Neural progenitor cell (in vitro differentiated cells): ENCODE measurements around the gene FAM20C. TPM values are rescaled to one million over a fixed set of nuclear protein-coding genes. Genes with fewer than 3 reads are reported as not detected.

Source experiments
- DNase-seq: peaks from one replicate; pipeline ENCODE4 v3.0.0-alpha.2; 2016; ENCODE audit warnings: low spot score
- H2AFZ ChIP-seq: fragments of 200-600 bp; sonication (generic); replicated peaks from 2 replicates; pipeline ENCODE4 v1.6.1; 2016; ENCODE audit warnings: antibody characterized with exemption
- H3F3A ChIP-seq: fragments of 200-600 bp; sonication (generic); 2 replicates; pipeline ENCODE4 v1.6.1; 2016; ENCODE audit warnings: antibody characterized with exemption, low read depth
- H3K27ac ChIP-seq: fragments of 200-600 bp; sonication (generic); 2 replicates; pipeline ENCODE4 v1.5.1; 2016; ENCODE audit warnings: mild to moderate bottlenecking
- H3K27me3 ChIP-seq: fragments of 200-600 bp; sonication (generic); 2 replicates; pipeline ENCODE4 v1.6.1; 2016; ENCODE audit warnings: mild to moderate bottlenecking, moderate library complexity
- H3K36me3 ChIP-seq: fragments of 200-600 bp; sonication (generic); 2 replicates; pipeline ENCODE4 v1.5.1; 2016
- H3K4me1 ChIP-seq: fragments of 200-600 bp; sonication (generic); 2 replicates; pipeline ENCODE4 v1.6.1; 2016; ENCODE audit warnings: mixed run types
- H3K4me2 ChIP-seq: fragments of 200-600 bp; sonication (generic); 2 replicates; pipeline ENCODE4 v1.6.1; 2016
- H3K4me3 ChIP-seq: fragments of 200-600 bp; sonication (generic); 2 replicates; pipeline ENCODE4 v1.5.1; 2016
- H3K79me2 ChIP-seq: fragments of 200-600 bp; sonication (generic); 2 replicates; pipeline ENCODE4 v1.6.1; 2016; ENCODE audit warnings: low read depth
- H3K9ac ChIP-seq: fragments of 200-600 bp; sonication (generic); 2 replicates; pipeline ENCODE4 v1.6.1; 2016
- H3K9me3 ChIP-seq: fragments of 200-600 bp; sonication (generic); 2 replicates; pipeline ENCODE4 v1.5.1; 2016; ENCODE audit warnings: low read depth
- H4K20me1 ChIP-seq: fragments of 200-600 bp; sonication (generic); 2 replicates; pipeline ENCODE4 v1.6.1; 2016; ENCODE audit warnings: low read depth
- H3K27ac Mint-ChIP-seq: 3 replicates; pipeline ENCODE4 v1.8.0; 2021; ENCODE audit warnings: mixed read lengths
- H3K27me3 Mint-ChIP-seq: 2 replicates; pipeline ENCODE4 v1.8.0; 2022; ENCODE audit warnings: low read depth, mild to moderate bottlenecking, inconsistent platforms, moderate library complexity, mixed read lengths; ENCODE audit not compliant: insufficient read depth
- H3K36me3 Mint-ChIP-seq: 3 replicates; pipeline ENCODE4 v1.8.0; 2021; ENCODE audit warnings: mixed read lengths
- H3K4me1 Mint-ChIP-seq: 3 replicates; pipeline ENCODE4 v1.8.0; 2021; ENCODE audit warnings: mixed read lengths
- H3K4me3 Mint-ChIP-seq: 3 replicates; pipeline ENCODE4 v1.8.0; 2021; ENCODE audit warnings: mild to moderate bottlenecking, moderate library complexity, mixed read lengths
- H3K9me3 Mint-ChIP-seq: 3 replicates; pipeline ENCODE4 v1.8.0; 2020; ENCODE audit warnings: mixed read lengths
- CTCF ChIP-seq: fragments of 200-600 bp; sonication (generic); IDR thresholded peaks from 2 replicates; pipeline ENCODE4 v1.5.1; 2017; ENCODE audit warnings: antibody characterized with exemption, mild to moderate bottlenecking
- EZH2 ChIP-seq: fragments of 200-600 bp; sonication (generic); IDR thresholded peaks from 2 replicates; pipeline ENCODE4 v1.6.1; 2017; ENCODE audit warnings: antibody characterized with exemption, mild to moderate bottlenecking, moderate library complexity
- EZH2phosphoT487 ChIP-seq: fragments of 200-600 bp; sonication (generic); IDR thresholded peaks from 2 replicates; pipeline ENCODE4 v1.6.1; 2017; ENCODE audit warnings: antibody characterized with exemption
- total RNA-seq: library from RNA; depleted of rRNA; stranded (reverse); fragments of >200 nt; gene quantifications from 2 replicates; pipeline ENCODE4 v1.2.3, GENCODE V29; 2015; ENCODE audit warnings: low replicate concordance

FAM20C gene
- total RNA-seq, 1 donor from 2014 or later: 3.8 TPM

GRCh38 chr7:253581-254336 is 61.4 kb downstream of the FAM20C start:
- H3K4me1 Mint-ChIP-seq: peaks cover 4% of the 10 kb centered on the region
- no peaks in the 10 kb centered on the region for H3K79me2 ChIP-seq
- H3K9me3 ChIP-seq: no peaks in the 10 kb centered on the region
- H3K27ac Mint-ChIP-seq: no peak overlapping the region
- no peaks in the 10 kb centered on the region for H3K4me1 ChIP-seq
- H3K4me2 ChIP-seq: no peak overlapping the region
- peaks cover 3% of the 10 kb centered on the region for H3K27me3 Mint-ChIP-seq
- H3K27ac ChIP-seq: no peak overlapping the region
- no peak overlapping the region for H3K4me3 ChIP-seq
- H3K27me3 ChIP-seq: no peaks in the 10 kb centered on the region
- H3F3A ChIP-seq: no peaks in the 10 kb centered on the region
- no peak overlapping the region for H3K4me3 Mint-ChIP-seq
- no peak overlapping the region for H2AFZ ChIP-seq
- H3K9ac ChIP-seq: no peak overlapping the region
- H3K36me3 Mint-ChIP-seq: peaks cover 18% of the 10 kb centered on the region
- TF ChIP-seq EZH2 (no peak), EZH2phosphoT487 (no peak), CTCF (no peak)
- no peaks in the 10 kb centered on the region for H4K20me1 ChIP-seq
- no peak for DNase-seq
- peaks cover 3% of the 10 kb centered on the region for H3K9me3 Mint-ChIP-seq
- H3K36me3 ChIP-seq: no peaks in the 10 kb centered on the region

GRCh38 chr7:254337-255037 is 62.1 kb downstream of the FAM20C start:
- Mint-ChIP-seq H3K27ac (no peak overlapping the region), H3K4me1 (peaks cover 4% of the 10 kb centered on the region), H3K9me3 (peaks cover 5% of the 10 kb centered on the region), H3K36me3 (peaks cover 19% of the 10 kb centered on the region), H3K4me3 (no peak overlapping the region), H3K27me3 (peaks cover 3% of the 10 kb centered on the region)
- H4K20me1 ChIP-seq: no peaks in the 10 kb centered on the region
- H3F3A ChIP-seq: no peaks in the 10 kb centered on the region
- no peak overlapping the region for H3K4me2 ChIP-seq
- H3K4me3 ChIP-seq: no peak overlapping the region
- H3K9ac ChIP-seq: no peak overlapping the region
- DNase-seq: no peak
- no peak for TF ChIP-seq EZH2
- no peak for TF ChIP-seq CTCF
- TF ChIP-seq EZH2phosphoT487: no peak
- no peaks in the 10 kb centered on the region for H3K79me2 ChIP-seq
- H3K27me3 ChIP-seq: no peaks in the 10 kb centered on the region
- no peaks in the 10 kb centered on the region for H3K36me3 ChIP-seq
- no peaks in the 10 kb centered on the region for H3K4me1 ChIP-seq
- no peaks in the 10 kb centered on the region for H3K9me3 ChIP-seq
- no peak overlapping the region for H2AFZ ChIP-seq
- H3K27ac ChIP-seq: no peak overlapping the region

- Histone ChIP-seq H3K9me3 (no peaks in the 10 kb centered on the region), H3K9ac (no peak overlapping the region), H3K4me1 (no peaks in the 10 kb centered on the region), H3F3A (no peaks in the 10 kb centered on the region), H3K4me3 (no peak overlapping the region), H3K36me3 (no peaks in the 10 kb centered on the region), H3K27ac (no peak overlapping the region), H3K27me3 (no peaks in the 10 kb centered on the region), H2AFZ (no peak overlapping the region), H3K79me2 (no peaks in the 10 kb centered on the region), H3K4me2 (no peak overlapping the region), H4K20me1 (no peaks in the 10 kb centered on the region)
- H3K27me3 Mint-ChIP-seq: peaks cover 3% of the 10 kb centered on the region
- peaks cover 5% of the 10 kb centered on the region for H3K9me3 Mint-ChIP-seq
- H3K27ac Mint-ChIP-seq: no peak overlapping the region
- H3K4me3 Mint-ChIP-seq: no peak overlapping the region
- no peak for TF ChIP-seq EZH2
- TF ChIP-seq EZH2phosphoT487: no peak
- no peak for TF ChIP-seq CTCF
- peaks cover 3% of the 10 kb centered on the region for H3K4me1 Mint-ChIP-seq
- H3K36me3 Mint-ChIP-seq: peaks cover 18% of the 10 kb centered on the region
- no peak for DNase-seq
Measured at GRCh38 chr7:255038-255435, 62.7 kb downstream of the FAM20C start.
